Activated effector memory CD4-positive, alpha-beta T cell treated with Interleukin-2 at 50 U/mL for 16 hours (primary cell): ENCODE measurements around the gene SH3BGRL3.

Experiments used
- DNase-seq: peaks from one replicate; pipeline ENCODE4 v3.0.0-alpha.2; 2020

Gene SH3BGRL3

DNA sequence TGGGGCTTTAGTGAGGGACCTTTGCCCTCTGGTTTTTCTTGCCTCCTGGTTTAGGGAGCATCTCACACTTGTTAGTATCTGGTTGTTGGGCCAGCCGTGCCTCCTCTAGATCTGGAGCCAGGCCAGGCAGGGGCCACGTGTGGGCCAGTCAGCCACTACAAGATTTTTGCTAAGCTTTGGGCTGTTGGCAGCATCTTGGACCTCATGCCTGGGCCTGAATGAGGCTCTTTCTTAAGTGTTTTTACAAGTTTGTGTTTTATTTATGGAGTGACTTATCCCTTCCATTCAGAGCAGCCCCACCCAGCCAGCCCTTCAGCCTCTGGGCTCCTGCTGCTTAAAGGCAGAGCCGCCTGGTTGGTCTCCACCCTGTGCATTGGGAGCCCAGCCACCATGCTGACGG, 1.6 kb upstream of the SH3BGRL3 start:
- no peak for DNase-seq

DNA sequence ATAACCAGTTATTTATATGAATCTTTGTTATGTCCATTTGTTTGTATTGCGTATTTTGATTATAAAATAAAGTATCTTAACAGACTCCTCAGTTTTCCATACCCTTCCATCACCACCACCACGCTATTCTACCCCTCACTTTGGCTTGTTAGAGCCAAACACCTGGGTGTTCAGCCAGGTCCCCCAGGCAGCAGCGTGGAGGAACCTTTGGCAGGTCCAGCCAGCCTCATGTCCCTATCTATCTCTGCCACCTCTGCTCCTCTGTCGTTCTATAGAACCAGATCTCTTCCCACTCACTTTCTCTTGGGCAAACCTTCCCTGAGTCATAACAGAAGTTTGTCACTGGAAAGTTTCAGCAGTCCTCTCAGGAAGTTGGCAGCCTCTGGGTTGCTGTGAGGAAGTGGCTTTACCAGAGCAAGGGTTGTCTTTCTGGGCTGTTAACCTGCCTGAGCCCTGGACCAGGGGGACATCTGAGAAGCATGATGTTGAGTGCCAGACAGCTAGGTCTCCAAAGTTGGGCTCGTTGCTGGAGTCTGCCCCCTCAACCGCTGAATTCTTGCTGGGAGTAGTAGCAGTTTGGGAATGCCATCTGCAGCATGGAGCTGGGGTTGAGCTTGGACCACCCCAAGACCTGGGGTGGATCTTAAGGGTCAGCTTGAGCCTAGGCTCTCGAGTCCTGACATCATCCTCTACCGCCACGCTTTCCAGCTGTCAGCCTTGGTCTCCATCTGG, 996 bp upstream of the SH3BGRL3 start:
- no peak for DNase-seq

- no peak for DNase-seq
Observed at GRCh38 chr1:26280333-26281042, 602 bp downstream of the SH3BGRL3 start.

- no peak for DNase-seq
Observed at GRCh38 chr1:26281091-26281958, 1.4 kb downstream of the SH3BGRL3 start.

GRCh38 chr1:26281971-26282370, 2.1 kb downstream of the SH3BGRL3 start:
- DNase-seq = no peak

DNA sequence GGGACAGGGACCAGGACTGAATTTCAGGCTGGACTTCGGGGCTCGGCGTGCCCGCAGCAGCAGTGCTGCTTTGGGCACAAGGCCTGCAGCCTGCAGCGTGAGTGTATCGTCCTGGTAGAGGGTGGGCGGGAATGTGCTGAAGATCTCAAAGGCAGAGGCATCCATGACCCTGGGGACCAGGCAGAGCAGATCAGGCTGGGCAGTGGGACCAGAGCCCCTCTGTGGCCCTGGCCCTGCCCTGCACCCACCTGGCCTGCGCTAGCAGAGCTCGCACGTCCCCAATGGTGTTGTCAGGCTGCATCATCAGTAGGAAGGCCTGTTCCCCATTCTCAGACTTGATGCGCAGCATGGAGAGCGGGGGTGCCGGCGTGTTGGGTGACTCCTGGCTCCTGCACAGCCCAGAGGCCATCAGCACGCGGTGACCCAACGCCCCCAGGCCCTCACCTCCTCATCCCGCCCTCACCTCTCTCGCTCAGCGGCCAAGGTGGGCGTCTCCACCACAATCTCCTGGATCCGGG, 2.6 kb downstream of the SH3BGRL3 start:
- no peak for DNase-seq

GRCh38 chr1:26283279-26283853, 3.5 kb downstream of the SH3BGRL3 start:
- DNase-seq = no peak

GRCh38 chr1:26283871-26284596, 4.1 kb downstream of the SH3BGRL3 start:
- no peak for DNase-seq

DNA sequence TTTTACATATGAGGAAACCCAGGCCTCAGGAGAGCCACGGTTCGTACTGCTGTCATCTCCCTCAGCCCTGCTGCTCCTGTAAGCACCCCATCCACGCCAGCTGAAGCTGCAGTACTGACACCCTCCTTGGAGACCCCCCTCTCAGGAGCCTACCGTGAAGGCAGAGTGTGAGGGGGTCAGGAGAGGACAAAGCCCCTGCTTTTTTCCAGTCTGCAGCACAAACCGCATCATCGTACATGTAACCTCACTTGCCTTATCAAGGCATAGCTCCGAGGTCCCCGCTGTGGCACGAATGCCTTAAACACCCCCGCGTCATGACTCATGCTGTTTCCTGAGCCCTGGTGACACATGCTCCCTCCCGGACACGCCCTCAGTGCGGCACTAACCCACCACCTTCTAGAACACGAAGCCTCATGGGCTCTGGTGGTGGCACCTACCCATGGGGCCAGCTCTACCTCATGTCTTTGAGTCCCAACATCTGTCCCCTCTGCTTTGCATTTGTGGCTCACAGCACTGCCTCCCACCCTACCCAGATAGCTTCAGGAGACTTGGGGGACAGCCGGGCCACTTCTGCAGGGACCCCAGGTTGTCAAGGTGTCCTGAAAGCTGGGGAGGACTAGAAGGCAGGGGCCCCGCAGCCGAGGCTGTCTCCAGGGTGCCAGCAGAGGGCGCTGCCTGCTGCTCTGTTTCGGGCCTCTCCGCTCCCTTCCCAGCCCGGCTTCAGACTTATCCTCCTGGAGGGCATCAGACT, 4.9 kb downstream of the SH3BGRL3 start:
- DNase-seq = peak; percentile 91

DNA sequence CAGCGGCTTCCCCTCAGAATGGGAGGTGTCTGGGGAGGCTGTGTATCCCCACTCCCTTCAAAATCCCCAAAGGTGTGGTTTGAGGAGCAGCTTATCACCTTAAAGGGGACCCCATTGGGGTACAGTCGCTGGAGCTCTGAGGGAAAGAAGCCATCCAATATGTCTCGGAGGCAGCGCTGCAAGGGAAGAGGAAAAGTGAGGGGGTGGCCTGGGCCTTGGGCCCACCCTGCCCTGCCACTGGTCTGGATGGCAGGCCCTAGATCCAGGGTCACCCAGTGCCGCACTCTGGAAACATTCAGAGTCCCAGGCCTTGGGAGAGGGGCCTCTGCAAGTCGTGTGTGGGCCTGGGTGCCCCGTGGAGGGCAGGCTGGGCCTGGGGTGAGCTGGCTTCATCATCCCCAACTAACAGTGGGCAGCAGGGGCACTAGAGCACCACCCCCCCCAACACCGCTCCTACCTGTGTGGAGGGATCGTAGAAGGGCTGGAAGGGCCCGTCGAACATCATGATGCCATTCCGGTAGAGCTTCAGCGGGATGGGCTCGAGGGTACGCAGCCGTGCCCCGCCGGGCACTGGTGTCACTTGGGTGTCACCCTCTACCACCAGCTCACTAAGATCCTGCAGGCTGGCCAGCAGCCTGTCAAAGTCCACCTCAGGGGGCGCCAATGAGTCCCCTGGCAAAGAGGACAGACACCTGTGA, 5.6 kb downstream of the SH3BGRL3 start:
- no peak for DNase-seq

DNA sequence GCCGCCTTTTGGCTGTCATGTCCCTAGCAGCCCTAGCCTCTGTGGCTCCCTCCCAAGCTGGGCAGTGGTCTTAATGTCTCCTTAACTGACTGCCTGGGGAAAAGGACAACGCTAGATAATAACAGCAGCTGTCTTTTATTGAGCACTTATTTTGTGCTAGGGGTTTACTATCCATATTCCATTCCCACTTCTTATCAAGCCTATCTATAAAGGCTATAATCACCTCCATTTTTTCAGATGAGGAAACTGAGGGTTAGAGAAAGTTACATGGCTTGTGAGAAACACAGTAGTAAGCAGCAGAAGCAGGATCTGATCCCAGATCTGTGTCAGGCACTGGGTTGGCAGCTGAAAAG, 6.2 kb downstream of the SH3BGRL3 start:
- DNase-seq = no peak

DNA sequence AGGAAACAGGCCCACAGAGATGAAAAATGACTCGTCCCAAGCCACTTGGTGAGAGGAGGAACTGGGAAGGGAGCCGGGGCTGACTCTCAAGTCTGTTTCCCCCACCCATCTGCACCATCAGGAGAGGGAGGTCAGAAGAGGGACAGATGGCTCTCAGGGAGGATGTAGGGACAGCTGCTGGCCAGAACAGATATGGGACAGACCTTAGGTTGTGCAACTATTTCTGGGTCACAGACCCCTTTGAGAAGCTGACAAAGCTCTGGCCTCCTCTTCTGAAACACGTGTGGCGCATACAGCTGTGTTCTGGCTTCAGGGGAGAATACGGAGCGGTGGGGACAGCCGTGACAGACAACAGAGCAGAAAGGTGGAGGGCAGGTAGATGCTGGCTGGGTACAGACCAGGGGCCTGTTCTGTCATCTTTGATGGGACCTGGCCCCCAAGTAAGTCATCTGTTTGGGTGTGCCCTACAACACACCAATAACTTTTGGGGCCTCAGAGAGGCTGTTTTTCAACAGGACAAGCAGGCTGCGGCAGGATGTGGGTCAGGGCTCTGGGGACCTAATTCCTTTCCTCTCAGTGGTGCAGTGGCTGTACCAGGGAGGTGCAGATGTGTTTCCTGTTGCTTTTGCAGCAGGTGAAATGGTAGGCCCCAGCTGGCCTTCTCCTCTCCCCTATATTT, 7.3 kb downstream of the SH3BGRL3 start:
- peak; percentile 81 for DNase-seq

GRCh38 chr1:26287811-26288210, 7.9 kb downstream of the SH3BGRL3 start:
- no peak for DNase-seq

DNA sequence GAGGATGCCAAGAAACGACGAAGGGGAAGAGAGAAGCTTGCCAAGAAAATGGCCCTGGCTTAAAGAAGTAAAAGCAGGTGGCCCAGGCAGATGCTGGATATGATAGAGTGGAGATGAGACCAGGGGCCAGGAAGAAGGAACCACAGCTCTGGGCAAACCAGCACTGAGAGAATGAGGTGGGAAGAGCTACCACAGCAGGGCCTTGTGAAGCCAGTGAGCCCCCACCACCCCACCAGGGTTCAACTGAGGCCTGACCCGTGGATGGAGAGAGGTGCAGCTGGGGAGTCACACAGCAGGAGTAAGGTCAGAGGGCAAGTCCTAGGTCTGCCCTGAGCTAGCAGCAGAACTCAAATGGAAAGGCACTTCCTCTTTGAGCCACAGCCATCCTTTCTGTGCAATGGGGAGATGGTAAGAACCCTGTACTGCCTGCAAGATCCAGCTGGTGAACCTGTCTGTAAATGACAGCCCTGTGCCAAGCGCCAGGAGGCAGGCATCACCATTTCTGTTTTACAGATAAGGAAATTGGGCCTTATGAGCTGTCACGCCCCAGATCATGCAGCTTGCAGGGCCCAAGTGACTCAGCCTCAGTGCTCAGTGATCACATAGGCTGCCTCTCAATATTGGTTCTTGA, 8.5 kb downstream of the SH3BGRL3 start:
- DNase-seq = peak; percentile 62

DNA sequence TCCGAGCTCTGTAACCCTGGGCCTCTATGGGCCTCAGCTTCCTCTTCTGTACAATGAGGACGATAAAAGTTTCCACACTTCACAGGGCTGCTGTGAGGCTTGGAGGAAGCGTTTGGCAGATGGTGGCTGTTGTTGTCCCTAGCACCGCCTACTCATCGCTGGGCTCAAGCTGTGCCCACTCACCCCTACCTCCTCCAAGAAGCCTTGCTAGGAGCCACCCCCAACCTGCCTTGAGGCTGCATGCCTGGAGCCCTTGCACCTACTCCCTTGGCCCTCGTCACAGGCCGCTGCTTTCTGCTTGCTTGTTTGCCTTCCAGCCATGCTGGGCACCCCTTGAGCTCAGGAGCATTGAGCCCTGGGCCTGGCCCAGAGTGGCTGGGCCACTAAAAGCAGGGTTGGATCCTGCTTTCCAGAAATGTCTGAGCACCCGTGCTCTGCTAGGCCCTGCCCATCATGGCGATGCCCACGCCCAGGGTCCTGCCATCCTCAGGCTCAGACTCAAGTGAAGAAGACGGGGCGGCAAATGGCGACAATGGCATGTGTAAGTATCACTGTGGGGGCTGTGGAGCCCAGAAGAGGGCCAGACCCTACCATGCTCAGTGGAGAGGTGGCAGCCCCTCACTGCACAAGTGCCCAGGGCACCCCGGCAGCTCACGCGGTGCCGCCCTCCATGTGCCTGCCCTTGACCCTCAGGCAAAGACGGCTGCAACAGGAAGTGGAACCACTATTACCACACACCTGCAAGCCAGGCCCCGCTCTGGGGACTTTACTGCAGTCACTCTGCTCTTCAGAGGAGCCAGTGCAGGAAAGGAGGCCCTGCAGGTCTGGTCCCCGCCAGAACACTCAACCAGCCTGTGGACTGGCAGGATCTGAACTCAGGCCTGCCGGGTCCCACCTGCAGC, 9.5 kb downstream of the SH3BGRL3 start:
- no peak for DNase-seq

- no peak for DNase-seq
Observed at GRCh38 chr1:26290122-26290881, 10.4 kb downstream of the SH3BGRL3 start.

DNA sequence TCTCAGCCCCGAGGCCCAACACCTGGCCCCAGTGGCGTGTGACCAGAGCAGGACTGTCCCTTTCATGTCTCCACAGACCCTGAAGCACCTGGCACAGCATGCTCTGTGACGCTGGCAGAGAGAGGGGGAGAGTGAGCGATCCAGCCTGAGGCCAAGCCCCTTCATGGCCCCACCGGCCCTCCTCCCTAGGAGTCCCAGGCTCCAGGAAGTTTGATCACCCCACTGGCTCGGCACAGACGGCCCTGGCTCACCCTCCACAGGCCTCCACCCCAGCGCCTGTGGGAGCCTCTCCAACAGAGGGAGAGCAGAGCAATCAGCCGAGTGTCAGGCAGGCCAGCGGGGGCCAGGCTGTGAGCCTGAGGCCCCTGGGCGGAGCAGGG, 11.0 kb downstream of the SH3BGRL3 start:
- no peak for DNase-seq

- DNase-seq = no peak
Observed at GRCh38 chr1:26291433-26291832, 11.5 kb downstream of the SH3BGRL3 start.
